ENCODE data around the gene PCYT2.

DNA sequence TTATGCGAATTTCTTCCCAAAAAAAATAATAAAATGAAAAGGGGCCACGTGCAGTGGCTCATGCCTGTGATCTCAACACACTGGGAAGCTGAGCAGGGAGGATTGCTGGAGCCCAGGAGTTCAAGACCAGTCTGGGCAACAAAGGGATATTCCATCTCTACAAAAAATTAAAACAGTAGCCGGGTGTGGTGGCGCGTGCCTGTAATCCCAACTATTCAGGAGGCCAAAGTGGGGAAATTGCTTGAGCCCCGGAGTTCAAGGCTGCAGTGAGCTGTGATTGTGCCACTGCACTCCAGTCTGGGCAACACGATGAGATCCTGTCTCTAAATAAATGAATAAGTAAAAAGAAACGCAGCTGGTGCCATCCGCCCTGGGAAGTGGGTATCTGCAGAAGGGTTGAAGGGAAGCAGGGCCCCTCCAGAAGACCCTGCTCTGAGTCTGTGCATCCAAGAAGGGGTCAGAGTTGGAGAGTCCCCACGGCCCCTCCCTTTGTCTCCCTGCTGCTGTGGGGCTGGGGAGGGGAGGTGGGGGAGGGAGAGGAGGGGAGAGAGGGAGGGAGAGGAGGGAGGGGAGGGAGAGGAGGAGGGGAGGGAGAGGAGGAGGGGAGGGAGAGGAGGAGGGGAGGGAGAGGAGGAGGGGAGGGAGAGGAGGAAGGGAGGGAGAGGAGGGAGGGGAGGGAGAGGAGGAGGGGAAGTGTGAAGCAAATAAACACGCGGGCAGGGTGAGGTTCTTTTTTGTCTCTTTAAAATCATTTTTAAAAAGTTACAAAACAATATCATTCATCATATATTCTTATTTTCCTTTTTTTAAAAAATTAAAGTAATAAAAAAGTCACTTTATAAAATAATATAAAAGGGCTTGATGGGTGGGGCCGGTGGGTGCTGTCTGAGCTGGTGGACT is 40.8 kb upstream of the PCYT2 start:
- TF ChIP-seq, protein P1, sequence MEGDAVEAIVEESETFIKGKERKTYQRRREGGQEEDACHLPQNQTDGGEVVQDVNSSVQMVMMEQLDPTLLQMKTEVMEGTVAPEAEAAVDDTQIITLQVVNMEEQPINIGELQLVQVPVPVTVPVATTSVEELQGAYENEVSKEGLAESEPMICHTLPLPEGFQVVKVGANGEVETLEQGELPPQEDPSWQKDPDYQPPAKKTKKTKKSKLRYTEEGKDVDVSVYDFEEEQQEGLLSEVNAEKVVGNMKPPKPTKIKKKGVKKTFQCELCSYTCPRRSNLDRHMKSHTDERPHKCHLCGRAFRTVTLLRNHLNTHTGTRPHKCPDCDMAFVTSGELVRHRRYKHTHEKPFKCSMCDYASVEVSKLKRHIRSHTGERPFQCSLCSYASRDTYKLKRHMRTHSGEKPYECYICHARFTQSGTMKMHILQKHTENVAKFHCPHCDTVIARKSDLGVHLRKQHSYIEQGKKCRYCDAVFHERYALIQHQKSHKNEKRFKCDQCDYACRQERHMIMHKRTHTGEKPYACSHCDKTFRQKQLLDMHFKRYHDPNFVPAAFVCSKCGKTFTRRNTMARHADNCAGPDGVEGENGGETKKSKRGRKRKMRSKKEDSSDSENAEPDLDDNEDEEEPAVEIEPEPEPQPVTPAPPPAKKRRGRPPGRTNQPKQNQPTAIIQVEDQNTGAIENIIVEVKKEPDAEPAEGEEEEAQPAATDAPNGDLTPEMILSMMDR (IDR thresholded peaks at IDR 0.05; ENCODE audit: extremely low read depth in 1 of 2, insufficient read depth in 1 of 2, low read depth in 1 of 2, low read length in 2 of 2), result no peak
- TF ChIP-seq POLR2A (IDR thresholded peaks at IDR 0.05; ENCODE audit: low read depth, low read length) (no peak), POLR2AphosphoS5 (IDR thresholded peaks at IDR 0.05; ENCODE audit: insufficient read depth, low read depth, low read length) (no peak), EZH2 (IDR thresholded peaks at IDR 0.05; ENCODE audit: borderline replicate concordance, low read depth, low read length, severe bottlenecking) (no peak), MYC (IDR thresholded peaks at IDR 0.05; ENCODE audit: low read depth, low read length) (no peak), JUN (IDR thresholded peaks at IDR 0.05; ENCODE audit: borderline replicate concordance, insufficient read depth, insufficient read length, low read depth) (no peak)
- TF ChIP-seq, protein P2, sequence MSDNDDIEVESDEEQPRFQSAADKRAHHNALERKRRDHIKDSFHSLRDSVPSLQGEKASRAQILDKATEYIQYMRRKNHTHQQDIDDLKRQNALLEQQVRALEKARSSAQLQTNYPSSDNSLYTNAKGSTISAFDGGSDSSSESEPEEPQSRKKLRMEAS (IDR thresholded peaks at IDR 0.05; ENCODE audit: insufficient read depth, insufficient read length), result no peak

Data from endothelial cell of umbilical vein (primary cell).